Iris pigment epithelial cell (primary cell): Measurements from ENCODE around the gene GNG14.
"Not testable (repeated sequence)": the region's sequence is repeated elsewhere in the genome, so short reads cannot be mapped to it uniquely, and the experiment has no call there.

Experiments
- DNase-seq: peaks from one replicate; pipeline ENCODE4 v3.0.0-alpha.2; 2011; ENCODE audit warnings: low read depth

Gene GNG14

GRCh38 chr19:12687496-12688196, at the start of gene GNG14:
TSS of gene GNG14 (plus strand) at chr19:12687998. CDS start at chr19:12688049, 51 bp downstream.
- no peak for DNase-seq

DNA sequence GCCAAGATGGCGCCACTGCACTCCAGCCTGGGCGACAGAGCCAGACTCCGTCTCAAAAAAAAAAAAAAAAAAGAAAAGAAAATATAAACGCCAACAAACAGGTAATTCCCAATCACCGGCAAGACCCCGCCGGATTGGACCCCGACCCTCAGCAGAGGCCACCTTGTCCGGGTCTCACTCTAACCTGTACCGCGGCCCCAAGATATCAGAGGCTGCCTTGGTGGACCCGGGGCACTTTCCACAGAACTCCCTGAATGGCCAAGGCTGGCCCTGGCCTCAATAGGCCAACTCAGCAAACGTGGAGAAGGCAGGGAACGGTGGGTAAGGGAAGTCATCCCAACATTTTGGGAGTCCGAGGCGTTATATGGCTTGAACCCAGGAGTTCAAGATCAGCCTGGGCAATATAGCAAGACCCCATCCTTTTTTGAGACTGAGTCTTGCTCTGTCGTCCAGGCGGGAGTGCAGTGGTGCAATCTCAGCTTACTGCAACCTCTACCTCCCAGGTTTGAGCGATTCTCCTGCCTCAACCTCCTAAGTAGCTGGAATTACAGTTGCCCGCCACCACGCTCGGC, 49.1 kb upstream of the GNG14 start:
- no peak for DNase-seq

DNA sequence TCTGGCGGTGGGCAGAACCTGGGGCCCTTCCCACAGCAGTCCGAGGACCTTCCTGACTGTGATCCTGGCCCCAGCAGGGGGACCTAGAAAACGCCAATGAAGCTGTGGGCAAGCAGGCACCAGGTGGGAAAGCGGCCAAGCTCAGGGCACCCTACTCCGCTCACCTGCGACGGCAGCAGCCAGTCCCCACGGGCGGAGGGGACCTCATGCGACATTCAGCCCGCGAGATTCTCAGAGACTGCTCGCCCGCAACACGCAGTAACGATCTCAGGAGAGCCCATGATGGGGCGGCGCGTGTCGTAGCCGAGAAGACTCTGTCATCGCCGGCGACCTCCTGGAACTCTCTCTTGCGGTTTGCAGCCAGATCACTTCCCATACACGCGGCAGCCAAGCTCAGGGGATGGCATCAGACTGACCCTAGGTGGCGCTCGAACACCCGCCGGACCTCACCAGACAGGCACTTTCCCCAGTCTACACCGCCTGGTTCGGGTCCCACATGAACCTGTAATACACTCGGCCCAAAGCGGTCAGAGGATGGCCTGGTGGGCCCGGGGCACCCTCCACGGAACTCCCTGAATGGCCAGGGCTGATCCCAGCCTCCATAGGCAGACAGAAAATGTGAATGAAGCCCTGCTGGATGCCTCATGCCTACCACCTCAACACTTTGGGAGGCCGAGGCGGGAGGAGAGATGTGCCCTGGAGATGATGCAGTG, 47.7 kb upstream of the GNG14 start:
- peak; percentile 80 for DNase-seq

DNA sequence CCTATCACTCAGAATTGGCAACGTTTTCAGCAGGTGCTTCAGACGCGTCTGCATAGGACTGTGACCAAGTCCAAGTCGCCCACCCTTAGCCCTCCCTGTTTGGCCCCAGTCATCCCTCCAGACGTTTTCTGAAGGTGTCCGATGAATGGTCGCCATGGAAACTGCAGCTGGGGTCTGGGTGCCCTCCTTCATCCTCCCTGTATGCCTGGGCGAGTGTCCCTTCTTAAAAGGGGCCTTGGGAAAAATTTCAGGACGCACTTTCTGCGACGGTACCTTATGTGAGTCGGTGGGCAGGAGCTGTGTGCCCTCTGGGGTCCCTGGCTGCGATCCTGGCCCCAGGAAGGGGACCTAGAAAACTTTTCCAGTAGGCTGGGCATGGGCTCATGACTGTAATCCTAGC, 46.3 kb upstream of the GNG14 start:
- DNase-seq = no peak

DNA sequence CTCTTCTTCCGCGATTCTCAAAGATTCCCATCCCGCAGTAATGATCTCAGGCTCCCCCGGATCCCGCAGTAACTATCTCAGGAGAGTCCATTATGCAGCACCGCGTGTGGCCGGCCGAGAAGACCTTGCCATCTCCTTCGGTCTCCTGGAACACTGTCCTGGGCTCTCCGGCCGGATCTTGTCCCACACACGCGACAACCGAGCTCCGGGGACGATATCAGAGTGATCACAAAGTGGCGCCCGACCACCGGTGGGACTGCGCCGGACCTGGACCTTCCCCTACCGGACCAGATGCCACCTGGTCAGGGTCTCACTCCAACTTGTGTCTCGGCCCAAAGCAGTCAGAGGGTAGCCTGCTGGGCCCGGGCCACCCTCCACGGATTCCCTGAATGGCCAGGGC, 45.3 kb upstream of the GNG14 start:
- DNase-seq = no peak

DNA sequence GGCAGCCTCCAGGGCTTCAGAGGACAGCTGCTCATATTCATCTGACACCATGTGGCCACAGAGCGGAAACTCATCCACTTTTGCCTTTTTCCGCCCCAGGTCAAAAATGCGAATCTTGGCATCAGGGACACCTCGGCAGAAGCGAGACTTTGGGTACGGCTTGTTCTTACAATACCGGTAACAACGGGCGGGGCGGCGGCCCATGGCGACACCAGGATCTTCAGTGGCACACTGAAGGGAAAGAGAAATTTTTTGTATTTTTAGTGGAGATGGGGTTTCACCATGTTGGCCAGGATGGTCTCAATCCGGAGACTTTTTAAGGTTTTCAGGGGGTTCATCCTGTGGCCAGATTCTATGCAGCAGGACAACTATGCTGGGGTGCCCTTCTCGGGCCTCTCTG, 44.1 kb upstream of the GNG14 start:
- not testable (repeated sequence) for DNase-seq

DNA sequence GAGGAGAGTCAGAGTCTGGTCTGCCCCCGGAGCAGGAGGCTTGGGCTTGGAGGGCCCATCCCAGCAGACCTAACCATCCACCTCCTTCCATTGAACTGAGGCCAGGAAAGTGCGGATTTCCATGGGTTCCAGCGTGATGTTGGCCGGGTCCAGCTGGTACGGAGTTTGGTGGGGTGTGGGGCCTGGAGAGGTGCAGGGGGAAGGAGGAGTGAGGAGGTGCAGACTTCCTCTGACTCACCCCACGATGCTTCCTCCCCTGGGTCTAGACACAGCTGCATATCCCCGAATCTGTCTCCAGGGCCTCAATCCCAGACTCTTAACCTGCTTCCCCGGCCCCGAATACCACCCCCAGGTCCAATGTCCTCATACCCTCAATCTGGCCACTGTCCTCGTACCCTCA, 41.2 kb upstream of the GNG14 start:
- no peak for DNase-seq

DNA sequence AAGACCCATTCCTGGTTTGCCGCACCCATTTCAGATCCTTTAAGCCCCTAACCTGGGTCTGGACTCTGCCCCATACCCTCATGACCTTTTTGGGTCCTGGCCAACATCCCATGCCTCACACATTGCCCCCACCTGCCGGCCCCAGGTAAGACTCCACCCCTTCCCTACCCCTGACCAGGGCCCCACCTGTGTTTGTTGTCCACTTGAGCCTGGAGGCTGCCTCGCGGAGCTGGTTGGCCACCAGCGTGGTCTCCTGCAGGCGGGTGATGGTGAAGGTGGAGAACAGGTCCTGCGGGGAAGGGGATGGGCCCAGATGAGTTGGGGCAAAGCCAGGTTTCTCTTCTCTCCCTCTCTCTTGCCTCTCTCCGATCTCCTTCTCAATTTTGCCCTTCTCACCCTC, 40.8 kb upstream of the GNG14 start:
- no peak for DNase-seq

DNA sequence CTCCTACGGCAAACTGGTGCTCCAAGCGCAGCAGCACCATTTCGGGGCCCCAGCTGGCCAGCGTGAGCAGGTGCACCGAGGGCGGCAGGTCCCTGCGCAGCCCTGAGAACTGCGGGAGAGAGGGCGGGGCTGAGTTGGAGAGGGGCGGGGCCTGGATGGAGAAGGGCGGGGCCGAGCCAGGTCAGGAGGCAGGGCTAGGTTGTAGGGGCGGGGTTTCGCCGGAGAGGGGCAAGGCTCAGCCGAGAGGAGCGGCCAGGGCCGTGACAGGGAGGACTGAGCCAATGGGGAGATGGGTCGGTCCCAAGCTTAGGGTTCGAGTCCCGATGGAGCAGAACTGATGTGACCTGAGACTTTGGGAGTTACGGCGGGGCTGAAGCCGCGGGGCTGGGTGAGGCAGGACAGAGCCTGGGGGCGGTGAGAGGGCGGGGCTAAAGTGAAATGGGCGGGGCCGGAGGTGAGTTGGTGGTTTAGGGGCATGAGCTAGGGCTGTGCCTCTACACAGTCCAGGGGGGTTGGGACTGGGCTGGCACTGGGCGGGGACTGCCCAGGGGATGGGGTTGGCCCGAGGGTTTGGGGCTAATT, 40.2 kb upstream of the GNG14 start:
- peak; percentile 59 for DNase-seq

- DNase-seq = no peak
These were observed 39.7 kb upstream of the GNG14 start for GRCh38 chr19:12648088-12648487.

DNA sequence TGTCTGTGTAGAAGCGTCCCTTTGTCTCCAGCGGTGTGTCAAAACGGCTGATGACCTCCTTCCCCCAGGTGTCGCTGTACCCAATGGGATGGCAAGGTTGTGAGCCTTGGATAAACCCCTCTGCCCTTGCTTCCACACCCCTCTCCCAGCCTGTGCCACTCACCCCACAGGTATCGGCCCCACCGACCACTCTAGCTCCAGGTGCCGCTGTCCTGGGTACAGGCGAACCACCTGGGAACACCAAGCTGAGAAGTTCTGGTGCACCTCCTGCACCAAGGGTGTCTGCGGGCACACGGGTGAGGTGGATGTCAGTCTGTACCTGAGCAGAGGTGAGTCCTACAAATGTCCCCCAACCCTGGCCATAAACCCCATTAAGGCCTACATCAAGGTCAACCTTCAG, 37.9 kb upstream of the GNG14 start:
- no peak for DNase-seq

DNA sequence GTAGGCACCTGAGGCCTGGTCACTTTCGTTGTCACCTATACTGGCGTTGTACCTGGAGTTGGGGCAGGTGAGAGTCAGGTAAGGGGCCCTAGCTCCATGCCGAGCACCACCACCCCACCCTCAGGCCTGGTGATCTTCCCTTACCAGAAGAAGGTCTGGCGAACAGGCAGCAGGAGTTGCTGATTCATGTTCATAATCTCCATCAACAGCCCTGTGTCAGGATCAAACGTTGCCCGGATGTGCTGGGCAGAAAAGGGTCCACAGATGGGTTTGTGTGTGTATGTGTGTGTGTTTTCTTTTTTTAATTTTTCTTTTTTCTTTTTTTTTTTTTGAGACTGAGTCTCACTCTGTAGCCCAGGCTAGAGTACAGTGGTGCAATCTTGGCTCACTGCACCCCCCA, 35.6 kb upstream of the GNG14 start:
- DNase-seq = no peak

DNA sequence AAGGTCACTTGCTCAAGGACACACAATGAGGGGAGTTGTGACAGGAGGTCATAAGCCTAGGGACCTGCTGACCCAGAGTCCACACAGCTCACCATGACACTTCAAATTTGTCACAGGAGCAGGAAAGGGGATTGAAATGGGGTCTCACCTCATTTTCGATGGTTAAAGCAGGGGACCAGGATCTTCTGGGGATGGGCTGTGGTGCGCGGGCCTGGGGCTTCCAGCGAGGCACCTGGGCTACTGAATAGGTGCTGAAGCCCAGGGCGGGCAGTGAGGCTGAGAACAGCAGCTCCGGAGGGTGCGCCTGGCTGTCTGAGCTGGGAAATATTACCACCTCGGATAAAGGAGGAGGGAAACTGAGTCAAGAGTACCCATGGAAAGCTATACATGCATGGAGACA, 32.3 kb upstream of the GNG14 start:
- DNase-seq = no peak

DNA sequence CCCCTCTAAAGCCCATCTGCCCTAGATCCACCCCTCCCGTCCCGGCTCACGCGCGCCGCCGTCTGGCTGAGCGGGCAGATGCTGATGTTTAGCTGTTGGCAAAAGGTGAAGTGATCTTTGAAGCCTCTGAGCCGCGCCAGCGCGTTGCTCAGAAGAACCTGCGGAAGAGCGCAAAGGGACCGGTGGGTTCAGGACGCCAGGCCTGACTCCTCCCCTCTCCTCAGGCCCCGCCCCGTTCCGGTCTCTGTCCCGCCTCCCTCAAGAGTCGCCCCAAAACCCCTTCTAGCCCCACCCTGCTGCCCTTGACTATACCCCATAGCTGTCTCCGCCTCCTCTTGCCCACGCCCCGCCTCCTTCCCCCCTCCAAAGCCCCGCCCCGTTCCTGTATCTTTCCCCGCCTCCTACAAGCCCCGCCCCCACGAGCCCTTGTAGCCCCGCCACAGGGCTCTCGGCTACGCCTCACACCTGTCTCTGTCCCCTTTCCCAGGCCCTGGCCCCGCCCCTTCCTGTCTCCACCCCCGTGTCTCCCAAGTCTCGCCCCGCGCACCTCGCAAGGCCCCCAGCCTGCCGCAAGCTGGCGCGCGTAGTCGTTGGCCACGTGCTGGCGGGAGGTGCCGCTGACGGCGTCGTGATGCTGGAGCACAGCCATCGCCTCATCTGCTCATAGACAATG, 30.8 kb upstream of the GNG14 start:
- DNase-seq = no peak

- DNase-seq = no peak
These were observed 29.8 kb upstream of the GNG14 start for GRCh38 chr19:12657966-12658365.

DNA sequence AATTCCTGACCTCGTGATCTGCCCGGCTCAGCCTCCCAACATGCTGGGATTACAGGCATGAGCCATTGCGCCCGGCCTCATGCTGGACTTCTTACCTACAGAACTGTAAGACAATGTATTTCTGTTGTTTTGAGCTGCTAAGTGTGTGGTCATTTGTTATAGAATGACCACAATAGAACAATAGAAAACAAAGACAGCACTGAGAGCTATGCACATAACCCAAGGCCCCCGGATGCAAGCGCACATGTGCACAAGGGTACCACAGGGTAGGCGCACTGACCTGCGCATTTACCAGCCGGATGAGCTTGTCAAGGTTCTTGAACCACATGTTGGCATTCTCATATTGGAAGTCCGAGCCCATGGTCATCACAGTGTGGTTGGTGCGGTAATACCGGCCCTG, 26.8 kb upstream of the GNG14 start:
- DNase-seq = no peak

DNA sequence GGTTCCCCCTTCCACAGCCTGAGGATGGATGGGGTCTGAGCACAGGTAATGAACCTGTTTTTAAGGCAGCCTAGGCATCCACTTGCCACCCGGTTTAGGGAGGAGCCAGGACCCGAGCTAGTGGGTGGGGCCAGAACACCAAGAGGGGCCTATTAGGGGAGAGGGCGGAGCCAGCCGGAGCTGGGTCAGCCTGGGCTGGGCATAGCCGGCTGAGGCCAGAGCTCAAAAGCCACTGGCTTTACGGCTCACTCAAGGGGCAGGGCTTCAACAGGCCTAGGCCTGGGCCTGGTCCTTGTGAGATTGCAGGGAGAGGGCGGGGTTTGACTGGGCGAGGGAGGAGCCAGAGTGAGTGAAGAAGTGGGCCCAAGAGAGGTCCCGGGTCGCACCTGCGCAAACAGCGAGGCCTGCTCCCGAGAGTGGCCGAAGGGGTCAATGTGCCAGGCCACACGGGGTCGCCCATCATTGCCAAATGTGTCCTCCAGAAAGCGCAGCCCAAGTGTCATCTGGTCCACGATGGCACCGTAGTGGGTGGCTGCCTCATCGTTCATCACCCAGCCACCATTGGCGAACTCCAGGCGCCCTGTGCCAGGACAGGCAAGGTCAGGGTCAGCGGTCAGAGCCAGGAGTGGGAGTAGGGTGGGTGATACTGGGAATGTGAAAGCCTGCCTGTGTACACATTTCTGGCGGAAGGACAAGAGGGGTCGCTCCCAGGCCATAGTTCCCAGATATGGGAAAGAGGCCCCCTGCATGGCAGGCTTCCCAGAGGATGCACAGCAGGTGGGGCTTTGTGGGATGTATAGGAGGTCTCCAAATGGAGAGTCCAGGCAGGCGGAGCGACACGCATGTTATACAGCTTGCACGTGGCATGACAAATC, 23.2 kb upstream of the GNG14 start:
- no peak for DNase-seq

DNA sequence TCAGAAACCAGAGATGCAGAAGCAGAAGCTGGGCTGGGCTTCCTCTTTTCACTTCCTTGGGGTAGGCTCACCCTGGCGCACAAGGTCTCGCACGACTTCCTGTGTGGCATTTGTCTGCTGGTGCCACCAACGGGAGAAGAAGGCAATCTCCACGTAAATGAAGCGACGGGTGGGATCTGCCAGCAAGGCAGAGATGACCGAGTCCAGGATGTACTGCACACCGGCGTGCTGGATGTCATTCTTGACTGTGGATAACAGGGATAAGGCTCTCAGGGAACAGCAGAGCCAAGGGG, 22.6 kb upstream of the GNG14 start:
- no peak for DNase-seq

- DNase-seq = no peak
These were observed 22.0 kb upstream of the GNG14 start for GRCh38 chr19:12665671-12666264.

DNA sequence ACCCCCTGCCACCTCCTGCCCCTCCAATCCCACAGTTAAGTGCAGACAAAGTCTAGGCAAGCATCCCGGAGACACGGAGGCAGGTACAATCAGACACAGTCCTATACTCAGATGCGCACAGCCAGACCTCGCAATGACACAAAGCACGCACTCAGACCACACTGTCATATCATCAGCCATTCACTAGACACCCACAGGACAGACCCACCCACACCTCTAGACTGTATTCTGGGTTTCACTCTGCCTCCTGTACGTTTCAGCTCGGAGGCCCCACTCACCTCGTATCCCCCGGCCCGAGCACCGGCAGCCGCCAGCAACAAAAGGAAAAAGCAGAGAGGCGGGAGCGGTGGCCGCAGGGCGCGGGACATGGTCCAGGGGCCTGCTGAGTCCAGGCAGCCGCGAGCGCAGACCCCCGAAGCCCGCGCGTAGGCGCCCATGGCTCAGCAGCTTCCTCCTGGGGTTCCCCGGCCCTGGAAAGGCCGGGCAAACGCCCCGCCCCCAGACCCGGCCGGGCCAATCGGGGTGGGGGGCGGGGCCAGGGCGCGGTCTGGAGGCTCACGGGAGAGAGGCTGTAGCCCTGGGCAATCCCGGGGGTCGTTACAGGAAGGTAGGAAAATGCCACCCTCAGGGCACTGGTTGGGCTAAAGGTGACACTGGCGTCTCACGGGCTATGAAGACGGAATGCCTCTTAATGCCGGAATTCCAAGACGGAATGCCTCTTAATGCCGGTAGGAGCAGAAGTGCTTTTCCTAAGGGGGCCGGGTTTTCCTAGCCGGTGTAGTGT, 21.3 kb upstream of the GNG14 start, which contains the start of the genes MAN2B1 and WDR83:
TSS of gene MAN2B1 (minus strand) at position 478 of the 784 bp plus-strand sequence. CDS start at position 437, 41 bp downstream.
TSS of gene WDR83 (plus strand) at position 543 of the 784 bp plus-strand sequence. CDS start 2,984 bp downstream, outside the sequence.
- DNase-seq = peak; percentile 69
